IPS-11a (cell line): Measurements from ENCODE around the gene MYBBP1A.

Source experiments
- H3K4me3 ChIP-seq: one replicate; pipeline ENCODE4 v1.5.1; 2013; ENCODE audit warnings: low read depth, low read length, control low read depth

MYBBP1A gene

GRCh38 chr17:4522661-4523060, 32.5 kb downstream of the MYBBP1A start:
- no peak overlapping the region for H3K4me3 ChIP-seq

GRCh38 chr17:4520894-4521600, 34.1 kb downstream of the MYBBP1A start:
- H3K4me3 ChIP-seq = no peak overlapping the region

DNA sequence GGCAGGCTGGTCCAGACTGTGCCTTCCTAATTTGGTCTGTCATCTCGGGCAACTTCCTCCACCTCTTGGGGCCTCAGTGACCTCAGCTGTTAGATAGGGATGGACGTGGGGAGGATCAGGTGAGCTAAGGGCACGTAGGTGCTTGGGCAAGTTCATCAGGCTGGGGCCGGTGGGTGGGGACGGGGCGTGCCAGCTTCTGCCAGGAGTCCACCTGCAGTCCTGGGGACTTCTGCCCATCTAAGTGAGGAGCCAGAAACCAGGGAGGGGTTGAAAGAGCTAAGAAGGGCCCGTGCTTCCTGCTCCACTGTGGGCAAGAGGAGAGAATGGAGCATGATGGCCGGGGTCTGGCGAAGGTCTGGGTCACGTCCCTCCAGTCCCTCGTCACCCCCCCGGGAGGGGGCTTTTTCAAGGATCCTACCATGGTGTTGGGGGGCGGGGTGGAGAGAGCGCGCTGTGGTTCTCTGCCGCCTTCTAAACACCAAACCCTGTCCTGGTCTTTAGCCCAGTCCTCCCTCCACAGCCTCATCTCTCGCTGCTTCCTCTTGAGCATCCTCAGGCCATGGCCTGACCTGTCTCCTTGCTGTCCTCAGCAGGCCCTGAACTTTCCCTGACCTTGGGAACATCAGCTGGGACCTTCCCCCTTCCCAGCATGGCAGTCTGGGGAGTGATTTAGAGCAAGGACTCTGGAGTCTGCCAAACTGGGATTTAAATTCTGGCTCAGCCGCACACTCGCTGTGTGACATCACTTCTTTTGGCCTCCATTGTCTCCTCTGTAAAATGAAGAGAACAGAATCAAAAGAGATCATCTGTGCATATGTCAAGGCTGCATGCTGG, 34.9 kb downstream of the MYBBP1A start:
- no peak overlapping the region for H3K4me3 ChIP-seq

DNA sequence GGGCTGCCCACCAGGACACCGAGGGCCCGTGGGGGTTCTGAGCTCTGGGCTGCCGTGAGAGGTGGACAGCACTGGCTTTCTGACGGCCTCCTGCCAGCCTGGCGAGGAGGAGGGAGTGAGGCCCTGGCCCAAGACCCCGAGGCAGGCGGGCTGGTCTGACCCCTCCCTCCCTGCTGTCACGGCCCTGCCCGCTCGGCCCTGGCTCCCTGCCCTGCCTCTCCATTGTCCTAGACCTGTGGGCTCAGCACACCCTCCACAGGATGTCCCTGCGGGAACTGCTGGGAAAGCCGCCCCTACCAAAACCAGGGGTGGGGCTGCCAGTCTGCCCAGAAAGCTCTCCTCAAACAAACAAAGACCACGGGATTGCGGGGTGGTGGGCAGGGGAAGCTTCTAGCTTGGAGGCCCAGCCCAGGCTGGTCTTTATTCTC, 35.8 kb downstream of the MYBBP1A start:
- H3K4me3 ChIP-seq = no peak overlapping the region

DNA sequence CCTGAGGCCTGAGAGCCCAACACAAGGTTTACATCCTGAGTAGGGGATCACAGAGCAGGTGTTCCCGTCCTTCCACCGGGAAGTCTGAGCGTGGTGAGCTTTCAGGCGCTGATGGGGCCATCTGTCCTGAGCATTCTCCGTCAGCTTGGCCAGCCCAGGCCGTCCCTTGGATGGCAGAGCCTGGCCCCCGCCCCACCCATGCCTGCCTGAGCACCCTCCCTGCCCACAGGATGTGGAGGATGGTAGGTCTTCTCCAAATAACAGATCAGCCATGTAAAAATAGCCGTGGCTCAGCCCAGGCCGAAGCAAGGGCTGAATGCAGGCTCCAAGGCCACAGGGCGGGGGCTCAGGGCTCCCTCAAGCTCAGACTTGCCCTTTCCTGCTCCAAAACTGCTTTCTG, 36.3 kb downstream of the MYBBP1A start:
- no peak overlapping the region for H3K4me3 ChIP-seq

- H3K4me3 ChIP-seq = no peak overlapping the region
Measured at GRCh38 chr17:4516735-4517134, 38.4 kb downstream of the MYBBP1A start.

- H3K4me3 ChIP-seq = no peak overlapping the region
Measured at GRCh38 chr17:4515501-4515900, 39.7 kb downstream of the MYBBP1A start.

DNA sequence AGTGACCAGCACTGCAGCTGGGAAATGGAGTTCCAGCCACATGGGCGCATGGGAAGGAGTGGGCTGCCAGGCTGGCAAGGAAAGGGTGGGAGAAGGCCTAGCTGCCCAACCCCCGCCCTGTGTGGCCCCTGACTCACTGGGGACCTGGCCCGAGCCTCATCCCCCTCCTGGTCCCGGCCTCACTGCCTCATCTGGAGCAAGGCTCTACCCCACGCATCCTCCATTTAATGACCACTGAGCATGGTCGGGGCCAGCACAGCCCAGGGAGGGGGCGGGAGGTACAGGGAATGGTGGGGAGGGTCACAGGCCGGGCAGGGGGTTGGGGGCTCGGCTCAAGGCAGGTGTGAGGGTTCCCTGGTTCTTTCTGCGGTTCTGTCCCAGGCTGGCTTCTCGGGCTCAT, 40.4 kb downstream of the MYBBP1A start:
- H3K4me3 ChIP-seq = no peak overlapping the region

GRCh38 chr17:4514206-4514605, 41.0 kb downstream of the MYBBP1A start:
- H3K4me3 ChIP-seq = no peak overlapping the region

GRCh38 chr17:4513113-4514032, 41.8 kb downstream of the MYBBP1A start:
- no peak overlapping the region for H3K4me3 ChIP-seq

GRCh38 chr17:4512156-4513112, 42.8 kb downstream of the MYBBP1A start:
- no peak overlapping the region for H3K4me3 ChIP-seq

- no peak overlapping the region for H3K4me3 ChIP-seq
Measured at GRCh38 chr17:4511199-4511932, 43.8 kb downstream of the MYBBP1A start.

- H3K4me3 ChIP-seq = no peak overlapping the region
Measured at GRCh38 chr17:4510618-4510941, 44.6 kb downstream of the MYBBP1A start.

DNA sequence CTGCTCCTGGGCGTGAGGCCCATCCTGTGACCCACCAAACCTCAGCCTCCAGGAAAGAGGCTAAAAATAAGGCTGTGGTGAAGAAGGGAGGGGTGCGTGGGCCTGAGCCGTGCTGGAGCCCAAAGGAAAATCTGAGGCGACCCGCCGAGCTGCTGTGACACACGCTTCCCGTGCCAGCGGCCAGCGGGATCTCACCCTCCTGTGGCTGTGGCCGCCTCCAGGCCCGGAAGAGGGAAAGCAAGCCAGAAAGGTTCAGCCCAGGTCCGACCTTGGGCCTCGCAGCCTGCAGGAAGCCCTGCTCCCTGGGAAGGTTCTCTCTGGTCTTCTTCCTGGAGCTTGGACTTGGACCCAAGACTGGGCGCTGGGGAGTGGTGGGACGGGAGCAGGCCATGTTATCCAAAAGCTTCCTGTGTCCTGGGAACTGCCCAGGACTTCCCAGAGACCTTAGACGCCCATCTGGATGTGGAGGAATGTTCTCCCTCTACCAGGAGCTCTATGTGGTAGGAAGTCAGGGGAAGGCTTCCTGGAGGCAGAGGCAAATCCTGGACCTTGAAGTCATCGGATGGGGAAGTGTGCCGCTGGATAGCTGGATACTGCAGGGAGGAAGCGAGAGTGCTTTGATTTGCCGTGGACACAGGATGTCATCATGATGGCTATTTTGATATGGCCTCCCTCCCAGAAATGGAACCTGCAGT, 45.1 kb downstream of the MYBBP1A start:
- H3K4me3 ChIP-seq = no peak overlapping the region

DNA sequence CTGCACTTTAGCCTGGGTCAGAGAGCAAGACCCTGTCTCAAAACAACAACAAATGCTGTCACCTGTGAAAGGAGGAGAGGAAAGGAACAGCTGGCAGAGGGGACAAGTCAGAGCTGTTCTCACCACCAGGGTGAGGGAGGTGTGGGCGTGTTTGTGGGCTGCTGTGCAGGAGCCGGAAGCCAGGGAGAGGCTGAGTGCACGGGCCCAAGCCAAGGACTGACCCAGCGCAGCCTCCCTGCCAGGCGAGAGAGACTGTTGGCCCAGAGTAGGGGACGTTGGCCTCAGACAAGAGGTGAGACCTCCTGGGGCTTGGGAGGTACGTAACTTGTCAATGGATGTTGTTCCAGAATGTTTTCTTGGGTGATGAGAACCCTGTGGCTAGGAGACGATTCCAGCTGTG, 45.8 kb downstream of the MYBBP1A start:
- H3K4me3 ChIP-seq = no peak overlapping the region

DNA sequence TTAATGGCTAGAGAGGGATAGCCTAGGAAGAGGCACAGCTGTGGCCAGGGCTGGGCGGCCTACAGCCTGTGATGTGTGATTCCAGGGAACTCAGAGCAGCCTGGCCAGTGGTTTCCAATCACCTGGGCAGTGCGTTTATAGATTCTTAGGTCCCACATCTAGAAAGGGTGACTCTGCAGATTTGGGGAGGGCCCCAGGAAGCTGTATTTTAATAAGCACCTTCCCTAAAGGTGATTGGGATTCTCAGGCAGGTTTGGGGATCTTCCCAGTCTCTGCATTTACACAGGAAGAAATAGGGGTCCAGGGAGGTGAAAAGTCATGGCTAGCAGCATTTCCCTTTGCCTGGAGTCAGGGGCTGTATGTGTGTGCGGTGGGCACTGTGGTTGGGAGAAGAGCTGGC, 47.0 kb downstream of the MYBBP1A start:
- no peak overlapping the region for H3K4me3 ChIP-seq

GRCh38 chr17:4507361-4508111, 47.6 kb downstream of the MYBBP1A start:
- no peak overlapping the region for H3K4me3 ChIP-seq

DNA sequence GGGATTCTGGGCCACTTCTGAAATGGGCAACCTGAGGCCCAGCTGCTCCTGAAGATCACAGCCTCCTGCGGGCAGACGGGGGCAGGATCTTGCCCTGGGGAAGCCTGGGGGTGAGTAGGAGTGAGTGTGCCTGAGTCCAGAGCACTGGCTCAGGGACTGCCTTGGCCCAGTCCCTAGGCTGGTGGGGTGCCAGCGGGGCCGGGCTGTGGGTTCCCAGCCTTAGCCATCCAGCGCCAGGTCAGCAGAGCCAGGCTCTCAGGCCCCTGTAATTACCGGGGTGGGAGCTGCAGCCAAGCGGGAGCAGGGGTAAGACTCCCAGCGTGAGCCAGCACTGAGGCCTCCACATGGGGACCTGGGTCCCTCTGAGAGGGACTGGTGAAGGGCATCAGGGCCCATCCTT, 48.3 kb downstream of the MYBBP1A start:
- no peak overlapping the region for H3K4me3 ChIP-seq
